Ascending aorta (tissue), 2 donors: Measurements from ENCODE around the gene SPTBN1. TPM values are rescaled to one million over a fixed set of nuclear protein-coding genes. Genes with fewer than 3 reads are reported as not detected.

Source experiments
- DNase-seq, 2 donors: peaks; one replicate each; pipeline ENCODE4 v3.0.0-alpha.2; 2019; ENCODE audit warnings: low spot score in 2 of 2
- H3K27ac ChIP-seq, 2 donors: fragments of 200-600 bp; sonication (generic); one replicate each; pipeline ENCODE4 v1.5.1; 2016 to 2017; ENCODE audit warnings: mild to moderate bottlenecking in 1 of 2
- H3K27me3 ChIP-seq: fragments of 200-600 bp; sonication (generic); one replicate; pipeline ENCODE4 v1.5.1; 2017
- H3K36me3 ChIP-seq, 2 donors: fragments of 200-600 bp; sonication (generic); one replicate each; pipeline ENCODE4 v1.5.1; 2016
- H3K4me1 ChIP-seq, 2 donors: fragments of 200-600 bp; sonication (generic); one replicate each; pipeline ENCODE4 v1.5.1; 2016 to 2017; ENCODE audit warnings: mild to moderate bottlenecking in 1 of 2
- H3K4me3 ChIP-seq, 2 donors: fragments of 200-600 bp; sonication (generic); one replicate each; pipeline ENCODE4 v1.5.1; 2016 to 2017; ENCODE audit warnings: mild to moderate bottlenecking in 1 of 2
- H3K9me3 ChIP-seq, 2 donors: fragments of 200-600 bp; sonication (generic); one replicate each; pipeline ENCODE4 v1.5.1; 2016
- intact Hi-C: fragments of 100-400 bp; cut with DNase I; formaldehyde crosslinking; loops from one replicate; pipeline ENCODE4 v1.15.1; 2023
- total RNA-seq: library from RNA; depleted of rRNA; stranded (reverse); fragments of >200 nt; gene quantifications from one replicate; pipeline ENCODE4 v1.1.0, GENCODE V29; 2016
- TF ChIP-seq, protein P1 (sequence below), 3 experiments: fragments of 200-600 bp in 2 of 3; fragments of 450-650 bp in 1 of 3; sonication (generic) in 2 of 3; IDR thresholded peaks; one replicate each; pipeline ENCODE4 v1.5.1; 2016 to 2019; ENCODE audit warnings: antibody characterized with exemption in 3 of 3, mild to moderate bottlenecking in 1 of 3, moderate library complexity in 1 of 3

The SPTBN1 gene
- total RNA-seq, 1 donor from 2014 or later: 246 TPM

DNA sequence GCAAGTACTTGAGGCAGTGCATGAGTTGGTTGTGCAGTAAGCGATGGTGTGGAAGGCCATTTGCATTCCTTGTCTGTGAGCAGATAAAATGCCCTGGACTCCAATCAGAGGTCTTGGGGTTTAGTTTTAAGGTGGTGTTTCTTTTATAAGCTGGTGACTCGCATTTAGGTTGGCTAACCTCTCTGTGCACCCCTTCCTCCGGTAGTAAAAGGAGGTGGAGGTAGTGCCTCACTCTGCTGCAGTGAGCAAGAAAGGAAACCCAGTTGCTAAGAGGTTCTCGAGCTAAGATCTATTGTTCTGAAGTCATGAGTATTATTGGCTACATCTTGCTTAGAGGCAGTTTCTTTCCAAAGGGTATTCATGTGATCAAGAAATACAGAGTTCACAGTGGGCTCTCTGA is 193.1 kb downstream of the SPTBN1 start:
- Histone ChIP-seq H3K36me3 (peaks cover 93 to 100% of the 10 kb centered on the region in 2 donors), H3K4me1 (no peaks in the 10 kb centered on the region), H3K4me3 (no peak overlapping the region), H3K27ac (no peak overlapping the region), H3K27me3 (no peaks in the 10 kb centered on the region), H3K9me3 (no peaks in the 10 kb centered on the region)
- intact Hi-C loops: no loop called here
- TF ChIP-seq, protein P1, sequence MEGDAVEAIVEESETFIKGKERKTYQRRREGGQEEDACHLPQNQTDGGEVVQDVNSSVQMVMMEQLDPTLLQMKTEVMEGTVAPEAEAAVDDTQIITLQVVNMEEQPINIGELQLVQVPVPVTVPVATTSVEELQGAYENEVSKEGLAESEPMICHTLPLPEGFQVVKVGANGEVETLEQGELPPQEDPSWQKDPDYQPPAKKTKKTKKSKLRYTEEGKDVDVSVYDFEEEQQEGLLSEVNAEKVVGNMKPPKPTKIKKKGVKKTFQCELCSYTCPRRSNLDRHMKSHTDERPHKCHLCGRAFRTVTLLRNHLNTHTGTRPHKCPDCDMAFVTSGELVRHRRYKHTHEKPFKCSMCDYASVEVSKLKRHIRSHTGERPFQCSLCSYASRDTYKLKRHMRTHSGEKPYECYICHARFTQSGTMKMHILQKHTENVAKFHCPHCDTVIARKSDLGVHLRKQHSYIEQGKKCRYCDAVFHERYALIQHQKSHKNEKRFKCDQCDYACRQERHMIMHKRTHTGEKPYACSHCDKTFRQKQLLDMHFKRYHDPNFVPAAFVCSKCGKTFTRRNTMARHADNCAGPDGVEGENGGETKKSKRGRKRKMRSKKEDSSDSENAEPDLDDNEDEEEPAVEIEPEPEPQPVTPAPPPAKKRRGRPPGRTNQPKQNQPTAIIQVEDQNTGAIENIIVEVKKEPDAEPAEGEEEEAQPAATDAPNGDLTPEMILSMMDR (IDR thresholded peaks at IDR 0.05): no peak
- DNase-seq: no peak

DNA sequence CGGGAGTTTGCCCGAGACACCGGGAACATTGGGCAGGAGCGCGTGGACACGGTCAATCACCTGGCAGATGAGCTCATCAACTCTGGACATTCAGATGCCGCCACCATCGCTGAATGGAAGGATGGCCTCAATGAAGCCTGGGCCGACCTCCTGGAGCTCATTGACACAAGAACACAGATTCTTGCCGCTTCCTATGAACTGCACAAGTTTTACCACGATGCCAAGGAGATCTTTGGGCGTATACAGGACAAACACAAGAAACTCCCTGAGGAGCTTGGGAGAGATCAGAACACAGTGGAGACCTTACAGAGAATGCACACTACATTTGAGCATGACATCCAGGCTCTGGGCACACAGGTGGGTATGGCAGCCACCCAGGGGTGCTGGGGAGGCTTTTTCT is 193.5 kb downstream of the SPTBN1 start:
- H3K36me3 ChIP-seq: peaks cover 93 to 100% of the 10 kb centered on the region in 2 donors
- no peak overlapping the region for H3K27ac ChIP-seq
- TF ChIP-seq, protein P1 (IDR thresholded peaks at IDR 0.05): no peak
- no peak for DNase-seq
- H3K4me1 ChIP-seq: no peaks in the 10 kb centered on the region
- intact Hi-C loops: no loop called here
- H3K9me3 ChIP-seq: no peaks in the 10 kb centered on the region
- no peaks in the 10 kb centered on the region for H3K27me3 ChIP-seq
- H3K4me3 ChIP-seq: no peak overlapping the region

DNA sequence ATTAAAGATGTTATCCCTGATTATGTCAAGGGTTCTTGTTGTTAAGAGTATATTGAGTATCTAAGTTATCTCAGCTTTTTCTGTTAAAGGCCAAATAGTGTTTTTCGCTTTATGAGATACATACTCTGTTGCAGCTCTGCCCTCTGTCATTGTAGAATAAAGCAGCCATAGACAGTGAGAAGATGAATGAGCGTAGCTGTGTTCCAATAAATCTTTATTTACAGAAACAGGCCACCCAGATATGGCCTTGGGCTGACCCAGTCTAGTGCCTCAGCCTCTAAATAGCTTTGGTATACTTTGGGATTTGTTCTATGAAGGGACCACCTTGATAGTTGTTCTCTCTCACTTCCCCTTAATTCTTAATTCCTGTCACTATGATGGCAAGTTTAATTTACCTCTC is 194.5 kb downstream of the SPTBN1 start:
- no peaks in the 10 kb centered on the region for H3K27me3 ChIP-seq
- TF ChIP-seq, protein P1 (IDR thresholded peaks at IDR 0.05): no peak
- DNase-seq: no peak
- no peak overlapping the region for H3K4me3 ChIP-seq
- peaks cover 93 to 100% of the 10 kb centered on the region in 2 donors for H3K36me3 ChIP-seq
- H3K4me1 ChIP-seq: no peaks in the 10 kb centered on the region
- no peak overlapping the region for H3K27ac ChIP-seq
- intact Hi-C loops: no loop called here
- H3K9me3 ChIP-seq: no peaks in the 10 kb centered on the region

DNA sequence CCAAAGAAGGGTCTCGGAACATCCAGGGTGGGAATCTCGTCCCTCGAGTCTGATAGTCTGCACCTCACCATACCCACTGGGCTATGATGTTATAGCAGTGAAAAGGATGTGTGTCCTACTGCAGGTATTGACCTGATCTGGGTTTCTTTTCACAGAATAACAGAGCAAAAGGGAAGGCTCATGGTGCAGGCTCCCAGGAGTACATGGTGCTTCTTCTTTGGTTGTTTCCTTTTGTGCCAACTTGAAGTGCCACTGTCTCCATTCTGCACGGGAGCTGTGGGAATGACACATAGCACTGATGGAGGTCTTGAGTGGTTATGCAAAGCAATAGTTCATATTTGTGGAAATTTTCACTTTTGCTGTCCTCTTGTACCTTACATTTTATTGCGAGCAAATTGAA is 195.2 kb downstream of the SPTBN1 start:
- intact Hi-C loops: no loop called here
- H3K27me3 ChIP-seq: no peaks in the 10 kb centered on the region
- H3K4me3 ChIP-seq: no peak overlapping the region
- no peaks in the 10 kb centered on the region for H3K4me1 ChIP-seq
- H3K27ac ChIP-seq: no peak overlapping the region
- no peaks in the 10 kb centered on the region for H3K9me3 ChIP-seq
- no peak for DNase-seq
- TF ChIP-seq, protein P1 (IDR thresholded peaks at IDR 0.05): no peak
- H3K36me3 ChIP-seq: peaks cover 89 to 100% of the 10 kb centered on the region in 2 donors

DNA sequence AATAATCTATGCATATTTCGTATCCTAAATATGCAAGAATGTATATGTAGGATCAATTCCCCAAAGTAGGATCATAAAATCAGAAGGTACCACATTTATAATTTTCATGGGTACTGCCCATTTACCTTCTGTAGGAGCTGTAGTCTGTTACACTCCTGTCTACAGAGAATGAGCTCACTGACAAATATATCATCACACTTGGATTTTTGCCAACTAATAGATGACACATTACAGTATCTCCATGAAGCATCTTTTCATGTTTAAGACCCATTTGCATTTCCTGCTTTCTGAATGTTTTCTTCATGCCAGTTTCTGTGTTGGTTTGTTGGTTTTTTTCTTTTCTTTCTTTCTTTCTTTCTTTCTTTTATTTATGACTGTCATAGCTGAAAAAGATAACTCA is 196.4 kb downstream of the SPTBN1 start:
- no peaks in the 10 kb centered on the region for H3K9me3 ChIP-seq
- H3K4me3 ChIP-seq: no peak overlapping the region
- peaks cover 86 to 99% of the 10 kb centered on the region in 2 donors for H3K36me3 ChIP-seq
- DNase-seq: no peak
- H3K27me3 ChIP-seq: no peaks in the 10 kb centered on the region
- no peak overlapping the region for H3K27ac ChIP-seq
- H3K4me1 ChIP-seq: no peaks in the 10 kb centered on the region
- TF ChIP-seq, protein P1 (IDR thresholded peaks at IDR 0.05): no peak
- intact Hi-C loops: no loop called here

DNA sequence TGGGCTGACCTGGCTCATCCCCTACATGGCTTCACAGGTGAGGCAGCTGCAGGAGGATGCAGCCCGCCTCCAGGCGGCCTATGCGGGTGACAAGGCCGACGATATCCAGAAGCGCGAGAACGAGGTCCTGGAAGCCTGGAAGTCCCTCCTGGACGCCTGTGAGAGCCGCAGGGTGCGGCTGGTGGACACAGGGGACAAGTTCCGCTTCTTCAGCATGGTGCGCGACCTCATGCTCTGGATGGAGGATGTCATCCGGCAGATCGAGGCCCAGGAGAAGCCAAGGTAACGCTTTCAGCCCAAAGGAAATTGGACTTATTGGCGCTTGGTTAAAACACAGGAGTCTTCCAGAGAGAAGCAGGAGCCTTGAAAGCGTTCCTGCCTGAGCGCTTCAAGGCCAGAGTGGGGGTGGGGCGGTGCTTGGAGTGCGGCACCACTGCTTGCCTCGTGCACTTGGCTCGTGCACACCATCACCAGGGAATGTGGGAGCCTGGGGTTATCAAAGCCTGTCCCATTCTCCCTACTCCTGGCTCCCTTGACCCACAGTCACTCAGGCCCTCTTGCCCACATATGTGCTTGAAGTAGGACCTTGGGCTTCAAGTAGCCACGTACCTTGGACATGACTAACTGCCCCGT is 197.6 kb downstream of the SPTBN1 start:
- H3K36me3 ChIP-seq: peaks cover 83 to 99% of the 10 kb centered on the region in 2 donors
- H3K4me1 ChIP-seq: no peaks in the 10 kb centered on the region
- H3K27me3 ChIP-seq: no peaks in the 10 kb centered on the region
- TF ChIP-seq, protein P1 (IDR thresholded peaks at IDR 0.05): no peak
- no peaks in the 10 kb centered on the region for H3K9me3 ChIP-seq
- no peak for DNase-seq
- H3K27ac ChIP-seq: no peak overlapping the region
- intact Hi-C loops: no loop called here
- H3K4me3 ChIP-seq: no peak overlapping the region
